Endometrium (tissue), 2 donors: Measurements from ENCODE around the gene AOPEP.
"Not testable (repeated sequence)": the region's sequence is repeated elsewhere in the genome, so short reads cannot be mapped to it uniquely, and the experiment has no call there.

Source experiments
- FAIRE-seq: peaks from 2 replicates; lab custom pipeline; 2012; peaks lifted over from hg19 to GRCh38; lab: Jason Lieb, UNC
- donor health status: control.
- donor health status: control.

The AOPEP gene

GRCh38 chr9:95018099-95018936 is 291.8 kb downstream of the AOPEP start:
- FAIRE-seq: no peak

GRCh38 chr9:95020644-95021043 is 294.1 kb downstream of the AOPEP start:
- not testable (repeated sequence) for FAIRE-seq

GRCh38 chr9:95021166-95021886 is 294.8 kb downstream of the AOPEP start:
- FAIRE-seq: no peak

GRCh38 chr9:95022657-95023056 is 296.2 kb downstream of the AOPEP start:
- no peak for FAIRE-seq

- FAIRE-seq: peak; percentile 37
Measured at GRCh38 chr9:95023217-95024003, 296.9 kb downstream of the AOPEP start.

- no peak for FAIRE-seq
Measured at GRCh38 chr9:95024097-95024671, 297.7 kb downstream of the AOPEP start.

GRCh38 chr9:95025213-95026147 is 299.0 kb downstream of the AOPEP start:
- peak; percentile 77 for FAIRE-seq

GRCh38 chr9:95026148-95026524 is 299.6 kb downstream of the AOPEP start:
- no peak for FAIRE-seq

- FAIRE-seq: no peak
Measured at GRCh38 chr9:95027914-95028852, 301.7 kb downstream of the AOPEP start.

- no peak for FAIRE-seq
Measured at GRCh38 chr9:95028853-95029219, 302.3 kb downstream of the AOPEP start.

- no peak for FAIRE-seq
Measured at GRCh38 chr9:95029288-95029687, 302.8 kb downstream of the AOPEP start.

- FAIRE-seq: no peak
Measured at GRCh38 chr9:95029720-95030119, 303.2 kb downstream of the AOPEP start.

GRCh38 chr9:95030344-95030743 is 303.8 kb downstream of the AOPEP start:
- FAIRE-seq: no peak

- FAIRE-seq: no peak
Measured at GRCh38 chr9:95030920-95031642, 304.6 kb downstream of the AOPEP start.

- FAIRE-seq: no peak
Measured at GRCh38 chr9:95031711-95032461, 305.4 kb downstream of the AOPEP start.

GRCh38 chr9:95032580-95033341 is 306.3 kb downstream of the AOPEP start:
- no peak for FAIRE-seq

- FAIRE-seq: no peak
Measured at GRCh38 chr9:95035846-95036245, 309.3 kb downstream of the AOPEP start.

- FAIRE-seq: no peak
Measured at GRCh38 chr9:95036676-95037075, 310.2 kb downstream of the AOPEP start.
